GM21723 (cell line): ENCODE results near the gene CD28.
"Not testable (repeated sequence)": the region's sequence is repeated elsewhere in the genome, so short reads cannot be mapped to it uniquely, and the experiment has no call there.

Experiments
- ATAC-seq: cut with Tn5 transposase; IDR thresholded peaks from one replicate; pipeline ENCODE4 v1.9.1; 2021; ENCODE audit warnings: mild to moderate bottlenecking, moderate library complexity; ENCODE audit not compliant: unreplicated experiment

CD28 gene

GRCh38 chr2:203781151-203781550 lies 74.7 kb downstream of the CD28 start:
- no peak for ATAC-seq

GRCh38 chr2:203782262-203782976 lies 76.0 kb downstream of the CD28 start:
- ATAC-seq: peak; percentile 76

- no peak for ATAC-seq
These were observed 77.2 kb downstream of the CD28 start for GRCh38 chr2:203783496-203784203.

- not testable (repeated sequence) for ATAC-seq
These were observed 78.4 kb downstream of the CD28 start for GRCh38 chr2:203784710-203785270.

GRCh38 chr2:203785391-203786110 lies 79.1 kb downstream of the CD28 start:
- not testable (repeated sequence) for ATAC-seq

- ATAC-seq: no peak
These were observed 80.3 kb downstream of the CD28 start for GRCh38 chr2:203786549-203787351.

- ATAC-seq: no peak
These were observed 81.5 kb downstream of the CD28 start for GRCh38 chr2:203787979-203788378.
